Ascending aorta (tissue), 2 donors: Measurements from ENCODE around the gene SCN3A. TPM values are rescaled to one million over a fixed set of nuclear protein-coding genes. Genes with fewer than 3 reads are reported as not detected.

ENCODE experiments used
- DNase-seq, 2 donors: peaks; one replicate each; pipeline ENCODE4 v3.0.0-alpha.2; 2019; ENCODE audit warnings: low spot score in 2 of 2
- H3K27ac ChIP-seq, 2 donors: fragments of 200-600 bp; sonication (generic); one replicate each; pipeline ENCODE4 v1.5.1; 2016 to 2017; ENCODE audit warnings: mild to moderate bottlenecking in 1 of 2
- H3K27me3 ChIP-seq: fragments of 200-600 bp; sonication (generic); one replicate; pipeline ENCODE4 v1.5.1; 2017
- H3K36me3 ChIP-seq, 2 donors: fragments of 200-600 bp; sonication (generic); one replicate each; pipeline ENCODE4 v1.5.1; 2016
- H3K4me1 ChIP-seq, 2 donors: fragments of 200-600 bp; sonication (generic); one replicate each; pipeline ENCODE4 v1.5.1; 2016 to 2017; ENCODE audit warnings: mild to moderate bottlenecking in 1 of 2
- H3K4me3 ChIP-seq, 2 donors: fragments of 200-600 bp; sonication (generic); one replicate each; pipeline ENCODE4 v1.5.1; 2016 to 2017; ENCODE audit warnings: mild to moderate bottlenecking in 1 of 2
- H3K9me3 ChIP-seq, 2 donors: fragments of 200-600 bp; sonication (generic); one replicate each; pipeline ENCODE4 v1.5.1; 2016
- intact Hi-C: fragments of 100-400 bp; cut with DNase I; formaldehyde crosslinking; loops from one replicate; pipeline ENCODE4 v1.15.1; 2023
- total RNA-seq: library from RNA; depleted of rRNA; stranded (reverse); fragments of >200 nt; gene quantifications from one replicate; pipeline ENCODE4 v1.1.0, GENCODE V29; 2016
- TF ChIP-seq, protein P1 (sequence below), 3 experiments: fragments of 200-600 bp in 2 of 3; fragments of 450-650 bp in 1 of 3; sonication (generic) in 2 of 3; IDR thresholded peaks; one replicate each; pipeline ENCODE4 v1.5.1; 2016 to 2019; ENCODE audit warnings: antibody characterized with exemption in 3 of 3, mild to moderate bottlenecking in 1 of 3, moderate library complexity in 1 of 3

SCN3A gene
- total RNA-seq, 1 donor from 2014 or later: 1.4 TPM

DNA sequence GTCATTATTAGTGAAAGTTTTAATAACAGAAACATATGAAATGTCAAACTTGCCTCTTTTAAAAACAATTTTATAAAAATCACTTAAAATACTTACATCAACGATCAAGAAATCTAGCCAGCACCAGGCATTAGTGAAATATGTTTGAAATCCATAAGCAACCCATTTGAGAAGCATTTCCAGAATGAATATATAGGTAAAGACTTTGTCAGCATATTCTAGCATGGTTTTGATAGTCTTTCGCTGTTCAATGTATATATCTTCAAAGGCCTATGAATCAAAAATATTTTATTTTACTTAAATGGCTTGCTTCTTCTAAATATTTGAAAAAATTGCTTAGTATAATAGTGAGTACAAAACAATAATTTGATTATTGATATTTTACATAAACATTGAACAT lies 91.1 kb downstream of the SCN3A start:
- H3K36me3 ChIP-seq: no peaks in the 10 kb centered on the region
- TF ChIP-seq, protein P1, sequence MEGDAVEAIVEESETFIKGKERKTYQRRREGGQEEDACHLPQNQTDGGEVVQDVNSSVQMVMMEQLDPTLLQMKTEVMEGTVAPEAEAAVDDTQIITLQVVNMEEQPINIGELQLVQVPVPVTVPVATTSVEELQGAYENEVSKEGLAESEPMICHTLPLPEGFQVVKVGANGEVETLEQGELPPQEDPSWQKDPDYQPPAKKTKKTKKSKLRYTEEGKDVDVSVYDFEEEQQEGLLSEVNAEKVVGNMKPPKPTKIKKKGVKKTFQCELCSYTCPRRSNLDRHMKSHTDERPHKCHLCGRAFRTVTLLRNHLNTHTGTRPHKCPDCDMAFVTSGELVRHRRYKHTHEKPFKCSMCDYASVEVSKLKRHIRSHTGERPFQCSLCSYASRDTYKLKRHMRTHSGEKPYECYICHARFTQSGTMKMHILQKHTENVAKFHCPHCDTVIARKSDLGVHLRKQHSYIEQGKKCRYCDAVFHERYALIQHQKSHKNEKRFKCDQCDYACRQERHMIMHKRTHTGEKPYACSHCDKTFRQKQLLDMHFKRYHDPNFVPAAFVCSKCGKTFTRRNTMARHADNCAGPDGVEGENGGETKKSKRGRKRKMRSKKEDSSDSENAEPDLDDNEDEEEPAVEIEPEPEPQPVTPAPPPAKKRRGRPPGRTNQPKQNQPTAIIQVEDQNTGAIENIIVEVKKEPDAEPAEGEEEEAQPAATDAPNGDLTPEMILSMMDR (IDR thresholded peaks at IDR 0.05): no peak
- no peak overlapping the region for H3K27ac ChIP-seq
- H3K4me3 ChIP-seq: no peak overlapping the region
- H3K9me3 ChIP-seq: no peaks in the 10 kb centered on the region
- no peaks in the 10 kb centered on the region for H3K27me3 ChIP-seq
- H3K4me1 ChIP-seq: no peaks in the 10 kb centered on the region
- no peak for DNase-seq
- intact Hi-C loops: no loop called here

DNA sequence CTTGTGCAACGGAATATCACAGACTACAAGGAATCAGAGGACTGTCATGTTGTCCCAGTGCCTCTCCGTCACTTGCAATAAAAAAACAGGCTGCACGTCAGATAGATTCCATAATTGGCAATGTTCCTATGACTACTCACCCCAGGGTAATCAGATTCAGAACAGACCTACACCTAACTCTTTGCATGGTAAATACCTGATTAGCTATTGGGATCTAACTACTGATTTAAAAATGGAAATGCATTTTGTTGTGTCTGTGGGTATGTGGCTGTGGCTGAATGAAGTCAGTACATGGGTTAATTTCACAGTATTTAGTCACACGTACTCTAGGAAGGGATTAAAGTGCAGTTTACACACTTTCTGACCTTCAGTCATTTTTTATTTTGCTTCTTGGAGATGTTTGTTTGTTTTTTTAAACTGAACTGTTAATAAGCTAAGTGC lies 91.7 kb downstream of the SCN3A start:
- Histone ChIP-seq H3K36me3 (no peaks in the 10 kb centered on the region), H3K4me1 (no peaks in the 10 kb centered on the region), H3K9me3 (no peaks in the 10 kb centered on the region), H3K4me3 (no peak overlapping the region), H3K27ac (no peak overlapping the region), H3K27me3 (no peaks in the 10 kb centered on the region)
- TF ChIP-seq, protein P1 (IDR thresholded peaks at IDR 0.05): no peak
- no peak for DNase-seq
- intact Hi-C loops: no loop called here

DNA sequence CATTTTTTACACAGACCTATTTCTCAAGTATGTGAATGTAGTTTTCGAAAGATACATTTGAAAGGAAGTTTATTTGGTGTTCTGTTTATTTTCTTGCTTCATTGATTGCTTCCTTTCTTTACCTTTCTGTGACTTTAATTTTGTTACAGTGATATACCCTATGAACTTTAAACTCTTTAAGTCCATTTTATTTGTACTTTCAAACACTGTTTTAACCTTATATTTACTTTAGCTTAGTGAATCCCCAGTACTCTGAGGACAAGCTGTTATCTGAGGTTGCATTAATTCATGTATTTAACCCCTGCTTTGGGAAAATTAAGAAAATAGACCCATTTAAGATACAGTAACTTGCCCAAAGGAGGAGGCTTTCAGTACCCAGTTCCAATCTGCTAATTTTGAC lies 93.5 kb downstream of the SCN3A start:
- no peaks in the 10 kb centered on the region for H3K4me1 ChIP-seq
- H3K4me3 ChIP-seq: no peak overlapping the region
- intact Hi-C loops: no loop called here
- TF ChIP-seq, protein P1 (IDR thresholded peaks at IDR 0.05): no peak
- no peak for DNase-seq
- H3K27ac ChIP-seq: no peak overlapping the region
- H3K36me3 ChIP-seq: no peaks in the 10 kb centered on the region
- H3K9me3 ChIP-seq: no peaks in the 10 kb centered on the region
- no peaks in the 10 kb centered on the region for H3K27me3 ChIP-seq

DNA sequence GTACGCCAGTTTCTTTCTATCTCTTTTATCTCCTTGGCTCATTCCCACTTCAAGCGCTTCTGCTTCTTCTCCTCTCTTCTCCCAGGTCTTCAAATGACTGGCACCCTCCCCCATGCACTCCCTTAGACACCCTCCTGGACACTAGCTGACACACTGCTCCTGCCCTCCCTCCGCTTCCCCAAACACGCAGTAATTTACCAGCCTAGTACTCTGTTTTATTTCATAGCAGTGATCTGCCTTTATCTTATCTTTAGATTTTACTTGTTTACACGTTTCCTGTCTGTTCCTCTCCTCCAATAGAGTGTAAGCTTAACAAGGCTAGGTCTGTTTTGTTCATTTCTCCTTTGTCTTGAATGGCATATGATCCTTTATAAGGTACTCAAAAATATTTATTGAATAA lies 93.9 kb downstream of the SCN3A start:
- no peaks in the 10 kb centered on the region for H3K36me3 ChIP-seq
- no peak for DNase-seq
- TF ChIP-seq, protein P1 (IDR thresholded peaks at IDR 0.05): no peak
- no peak overlapping the region for H3K27ac ChIP-seq
- no peaks in the 10 kb centered on the region for H3K4me1 ChIP-seq
- H3K27me3 ChIP-seq: no peaks in the 10 kb centered on the region
- intact Hi-C loops: no loop called here
- H3K4me3 ChIP-seq: no peak overlapping the region
- H3K9me3 ChIP-seq: no peaks in the 10 kb centered on the region

DNA sequence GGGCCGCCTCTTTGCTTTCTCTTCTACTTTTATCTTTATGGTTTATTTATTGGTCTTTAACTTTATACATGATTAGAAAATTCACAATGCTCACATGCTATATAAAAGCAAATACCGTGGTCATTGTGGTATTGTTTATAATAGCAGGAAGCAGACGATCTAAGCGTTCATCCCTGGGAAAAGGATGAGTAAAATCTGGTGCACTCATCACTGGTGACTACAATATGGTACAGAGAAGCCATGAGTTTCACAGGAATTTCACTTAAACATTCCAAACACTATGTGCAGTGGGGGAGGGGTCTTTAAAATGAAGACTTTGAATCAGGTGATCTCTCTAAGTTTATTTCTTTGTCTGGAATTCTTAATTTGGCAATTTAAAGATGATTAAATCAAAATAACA lies 97.9 kb downstream of the SCN3A start:
- no peaks in the 10 kb centered on the region for H3K36me3 ChIP-seq
- no peak for DNase-seq
- TF ChIP-seq, protein P1 (IDR thresholded peaks at IDR 0.05): no peak
- no peaks in the 10 kb centered on the region for H3K9me3 ChIP-seq
- no peaks in the 10 kb centered on the region for H3K27me3 ChIP-seq
- H3K27ac ChIP-seq: no peak overlapping the region
- no peak overlapping the region for H3K4me3 ChIP-seq
- H3K4me1 ChIP-seq: no peaks in the 10 kb centered on the region
- intact Hi-C loops: no loop called here
